ENCODE data around the gene ZBTB45.
"Not testable (repeated sequence)": the region's sequence is repeated elsewhere in the genome, so short reads cannot be mapped to it uniquely, and the experiment has no call there.

Gene ZBTB45

DNA sequence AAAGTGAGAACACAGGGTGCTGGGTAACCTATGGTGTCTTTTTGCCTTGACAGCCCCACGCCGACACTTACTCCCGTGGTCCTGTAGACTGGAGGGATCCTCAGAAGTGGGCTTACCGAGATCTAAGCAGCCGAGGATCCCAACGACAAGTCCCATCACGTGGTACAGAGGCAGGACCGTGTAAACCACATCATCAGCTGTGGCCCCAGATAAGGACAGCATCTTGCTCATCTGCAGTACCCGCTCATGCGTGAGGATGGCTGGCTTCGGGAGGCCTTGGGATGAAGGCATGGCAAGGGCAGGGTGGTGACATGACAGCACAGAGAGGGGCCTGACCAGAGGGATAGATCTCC, 9.9 kb downstream of the ZBTB45 start:
- peaks cover 19% of the 10 kb centered on the region for H3K4me1 Mint-ChIP-seq
- H3K9me3 Mint-ChIP-seq: peaks cover 4 to 12% of the 10 kb centered on the region in 2 donors
- H3K27ac Mint-ChIP-seq: no peak overlapping the region
- H3K27me3 Mint-ChIP-seq: no peaks in the 10 kb centered on the region
- DNase-seq (no peak), ATAC-seq (no peak)
- no peak overlapping the region for H3K4me3 Mint-ChIP-seq

DNA sequence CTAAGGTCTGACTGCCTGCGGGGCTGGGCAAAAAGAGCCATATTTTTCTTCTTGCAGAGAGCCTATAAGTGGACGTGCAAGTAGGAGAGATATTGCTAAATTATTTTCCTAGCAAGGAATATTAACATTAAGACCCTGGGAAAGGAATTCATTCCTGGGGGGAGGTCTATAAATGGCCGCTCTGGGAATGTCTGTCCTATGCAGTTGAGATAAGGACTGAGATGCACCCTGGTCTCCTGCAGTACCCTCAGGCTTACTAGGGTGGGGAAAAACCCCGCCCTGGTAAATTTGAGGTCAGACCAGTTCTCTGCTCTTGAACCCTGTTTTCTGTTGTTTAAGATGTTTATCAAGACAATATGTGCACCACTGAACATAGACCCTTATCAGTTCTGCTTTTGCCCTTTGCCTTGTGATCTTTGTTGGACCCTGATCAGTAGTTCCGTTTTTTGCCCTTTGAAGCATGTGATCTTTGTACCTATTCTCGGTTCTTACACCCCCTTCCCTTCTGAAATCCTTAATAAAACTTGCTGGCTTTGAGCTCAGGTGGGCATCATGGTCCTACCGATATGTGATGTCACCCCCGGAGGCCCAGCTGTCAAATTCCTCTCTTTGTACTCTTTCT, 11.9 kb downstream of the ZBTB45 start:
- not testable (repeated sequence) for DNase-seq, ATAC-seq, H3K4me1 Mint-ChIP-seq, H3K4me3 Mint-ChIP-seq, H3K27me3 Mint-ChIP-seq
- peaks cover 4 to 12% of the 10 kb centered on the region in 2 donors for H3K9me3 Mint-ChIP-seq
- peak overlapping the region in 1 of 2 donors; percentile 60 for H3K27ac Mint-ChIP-seq

DNA sequence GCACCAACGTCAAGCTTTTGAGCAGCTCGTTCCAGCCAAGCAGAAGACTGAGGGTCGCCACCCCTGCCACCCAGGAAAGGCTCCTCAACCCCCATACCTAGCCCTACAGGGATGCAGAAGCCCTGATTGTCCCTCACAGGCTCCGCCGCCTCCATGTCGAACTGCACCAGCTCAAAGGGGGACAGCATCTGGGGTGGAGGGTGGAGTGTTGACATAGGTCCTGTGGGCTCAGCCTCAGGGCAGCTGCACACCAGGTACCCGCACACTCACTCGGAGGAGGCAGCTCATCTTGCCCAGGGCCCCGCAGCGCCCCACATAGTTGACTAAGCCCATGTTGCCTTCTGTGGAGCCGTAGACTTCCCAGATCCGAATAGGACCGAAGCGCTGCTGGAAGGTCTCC, 19.4 kb downstream of the ZBTB45 start:
- Mint-ChIP-seq H3K27ac (no peak overlapping the region), H3K4me3 (no peak overlapping the region), H3K27me3 (no peaks in the 10 kb centered on the region), H3K9me3 (peaks cover 7 to 13% of the 10 kb centered on the region in 2 donors), H3K4me1 (peaks cover 34% of the 10 kb centered on the region)
- DNase-seq (no peak), ATAC-seq (no peak)

DNA sequence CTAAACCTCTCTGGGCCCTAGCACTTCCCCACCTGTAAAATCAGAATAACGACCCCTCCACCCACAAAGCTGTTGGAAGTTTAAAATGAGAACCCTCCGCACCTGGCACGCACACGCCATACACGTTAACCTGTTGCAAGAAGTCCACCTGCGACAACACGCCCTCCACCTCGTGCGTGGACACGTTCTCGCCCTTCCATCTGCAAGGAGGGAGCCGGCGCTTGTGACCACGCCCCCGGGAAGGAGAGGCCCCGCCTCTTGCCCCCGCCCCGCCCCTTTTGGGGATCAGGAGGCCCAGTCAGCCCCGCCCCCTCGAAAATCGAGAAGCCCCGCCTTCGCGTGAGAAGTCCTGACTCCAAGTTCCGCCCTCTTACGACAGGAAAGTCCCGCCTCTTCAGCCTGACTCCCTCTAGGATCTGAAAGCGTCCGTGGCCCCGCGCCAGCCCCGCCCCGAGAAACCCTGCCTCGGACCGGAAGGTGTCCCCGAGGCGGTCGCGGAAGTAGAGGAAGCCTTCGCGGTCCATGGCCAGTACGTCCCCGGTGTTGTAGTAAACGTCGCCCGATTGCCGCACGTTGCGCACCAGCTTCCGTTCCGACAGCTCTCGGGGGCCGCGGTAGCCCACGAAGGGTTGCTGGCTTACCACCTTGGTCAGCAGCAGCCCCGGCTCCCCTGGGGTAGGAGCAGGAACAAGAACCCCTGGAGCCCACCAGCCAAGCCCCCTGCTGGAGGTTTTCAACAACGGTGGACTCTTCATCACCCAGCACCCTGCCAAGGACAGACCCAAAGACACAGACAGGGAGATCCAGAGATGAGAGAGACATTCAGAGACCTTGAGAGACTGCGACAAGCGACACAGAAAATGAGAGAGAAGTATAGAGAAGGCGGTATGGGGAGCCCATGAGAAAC, 20.3 kb downstream of the ZBTB45 start:
- H3K27ac Mint-ChIP-seq: peak overlapping the region; percentile 89 to 92
- H3K27me3 Mint-ChIP-seq: no peaks in the 10 kb centered on the region
- H3K4me3 Mint-ChIP-seq: peak overlapping the region; percentile 93 to 99
- DNase-seq: peak; percentile 96 to 99
- peaks cover 34% of the 10 kb centered on the region for H3K4me1 Mint-ChIP-seq
- H3K9me3 Mint-ChIP-seq: peaks cover 7 to 13% of the 10 kb centered on the region in 2 donors
- ATAC-seq: peak; percentile 98

DNA sequence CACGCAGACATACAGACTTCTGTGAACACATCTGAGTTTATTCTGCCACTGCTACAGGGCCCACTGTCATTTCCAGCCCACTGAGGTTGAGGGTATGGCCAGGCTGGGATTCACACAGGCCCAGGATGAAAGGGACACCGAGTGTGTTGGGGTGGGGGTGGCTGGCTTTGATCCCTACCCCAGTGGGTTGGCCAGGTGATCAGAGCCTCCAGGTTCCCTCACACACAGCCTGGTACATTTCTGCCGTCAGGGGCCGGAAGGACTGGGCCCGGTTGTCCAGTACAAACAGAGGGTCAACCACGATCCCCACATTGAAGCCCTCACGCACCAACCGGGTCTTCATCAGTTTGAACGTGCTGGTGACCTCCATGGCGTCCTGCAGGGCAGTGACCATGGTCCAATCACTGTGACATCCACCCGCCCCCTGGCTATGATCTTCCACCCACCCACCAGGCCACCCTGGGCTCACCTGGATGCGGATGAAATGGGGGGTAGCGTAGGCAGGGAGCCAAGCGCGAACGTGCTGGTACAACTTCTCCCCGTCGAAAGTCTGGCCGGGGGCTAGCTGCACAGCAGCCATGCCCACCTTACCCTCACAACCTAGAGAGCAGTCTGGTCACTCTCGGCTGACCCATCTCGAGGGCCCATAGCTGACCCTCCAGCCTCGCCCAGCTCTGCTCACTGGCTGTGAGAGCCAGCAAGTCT, 21.1 kb downstream of the ZBTB45 start:
- Mint-ChIP-seq H3K4me1 (peaks cover 34% of the 10 kb centered on the region), H3K27ac (peak overlapping the region; percentile 89 to 92), H3K27me3 (no peaks in the 10 kb centered on the region)

DNA sequence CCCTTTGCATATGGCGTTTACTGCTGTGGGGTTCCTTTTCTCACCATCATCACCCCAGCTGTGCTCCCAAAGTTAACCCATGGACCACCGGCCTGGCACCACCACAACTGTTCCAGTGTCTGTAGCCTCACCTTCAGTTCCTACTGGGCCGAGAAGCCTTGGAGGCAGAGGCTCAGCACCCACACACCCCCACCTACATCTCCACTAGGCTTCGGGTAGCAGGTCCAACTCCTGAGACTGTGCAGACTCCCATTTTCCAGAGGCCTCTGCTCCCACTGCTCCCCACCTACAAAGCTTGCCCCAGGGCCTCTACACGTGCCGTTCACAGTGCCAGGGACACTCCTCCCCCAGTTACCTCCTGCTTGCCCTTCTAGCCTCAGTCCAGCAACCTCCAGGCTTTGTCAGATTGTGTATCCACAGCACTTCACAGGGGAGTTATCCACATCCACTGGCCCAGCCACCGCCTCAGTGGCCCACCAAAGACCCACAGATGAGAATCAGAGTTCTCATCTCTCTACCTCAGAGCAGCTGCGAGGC, 21.9 kb downstream of the ZBTB45 start:
- Mint-ChIP-seq H3K4me1 (peaks cover 34% of the 10 kb centered on the region), H3K4me3 (peak overlapping the region; percentile 93 to 99), H3K27ac (peak overlapping the region in 1 of 2 donors; percentile 8), H3K27me3 (no peaks in the 10 kb centered on the region), H3K9me3 (peaks cover 7 to 13% of the 10 kb centered on the region in 2 donors)
- ATAC-seq (no peak), DNase-seq (no peak)

More for the DNA sequence above, 21.1 kb downstream of the ZBTB45 start:
- no peak for DNase-seq
- ATAC-seq: no peak
- peak overlapping the region; percentile 93 to 99 for H3K4me3 Mint-ChIP-seq
- peaks cover 7 to 13% of the 10 kb centered on the region in 2 donors for H3K9me3 Mint-ChIP-seq

DNA sequence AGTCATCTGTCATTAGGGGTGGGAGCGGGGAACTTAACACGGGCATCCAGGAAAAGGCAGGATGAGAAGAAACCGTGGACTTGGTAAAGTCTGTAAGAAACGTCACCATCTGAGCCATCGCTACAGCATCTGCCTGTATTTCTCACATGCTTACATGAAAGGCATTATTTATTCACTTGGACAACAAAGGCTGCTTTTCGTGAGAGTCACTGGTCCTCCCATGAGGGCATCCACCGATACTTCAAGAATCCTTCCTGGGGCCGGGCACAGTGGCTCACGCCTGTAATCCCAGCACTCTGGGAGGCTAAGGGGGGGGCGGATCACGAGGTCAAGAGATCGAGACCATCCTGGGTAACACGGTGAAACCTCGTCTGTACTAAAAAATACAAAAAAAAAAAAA, 27.3 kb downstream of the ZBTB45 start:
- H3K27ac Mint-ChIP-seq: peak overlapping the region in 1 of 2 donors; percentile 48
- no peaks in the 10 kb centered on the region for H3K9me3 Mint-ChIP-seq
- DNase-seq: no peak
- ATAC-seq: no peak
- no peaks in the 10 kb centered on the region for H3K27me3 Mint-ChIP-seq
- no peak overlapping the region for H3K4me3 Mint-ChIP-seq
- peaks cover 25% of the 10 kb centered on the region for H3K4me1 Mint-ChIP-seq

DNA sequence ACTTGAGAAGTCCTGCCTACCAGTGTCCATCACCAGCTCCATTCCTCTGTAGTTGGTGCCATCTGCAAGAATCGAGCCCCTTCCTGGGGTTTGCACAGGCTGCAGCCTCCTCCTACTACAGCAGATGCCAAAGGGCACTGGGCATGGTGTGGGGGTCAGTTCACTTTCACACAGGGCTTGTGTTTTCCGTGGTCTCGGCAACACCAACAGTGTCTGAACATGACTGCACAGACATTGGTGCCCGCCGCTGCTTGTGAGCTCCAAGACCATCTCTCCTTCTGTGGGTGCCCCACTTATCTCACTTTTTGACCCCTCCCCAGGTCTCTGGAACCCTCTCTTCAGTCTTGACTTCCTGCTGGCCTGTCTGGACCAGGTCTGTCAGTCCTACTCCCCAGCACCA, 28.2 kb downstream of the ZBTB45 start:
- Mint-ChIP-seq H3K4me3 (no peak overlapping the region), H3K4me1 (peaks cover 17% of the 10 kb centered on the region), H3K27me3 (no peaks in the 10 kb centered on the region), H3K9me3 (no peaks in the 10 kb centered on the region), H3K27ac (no peak overlapping the region)
- ATAC-seq (no peak), DNase-seq (no peak)

DNA sequence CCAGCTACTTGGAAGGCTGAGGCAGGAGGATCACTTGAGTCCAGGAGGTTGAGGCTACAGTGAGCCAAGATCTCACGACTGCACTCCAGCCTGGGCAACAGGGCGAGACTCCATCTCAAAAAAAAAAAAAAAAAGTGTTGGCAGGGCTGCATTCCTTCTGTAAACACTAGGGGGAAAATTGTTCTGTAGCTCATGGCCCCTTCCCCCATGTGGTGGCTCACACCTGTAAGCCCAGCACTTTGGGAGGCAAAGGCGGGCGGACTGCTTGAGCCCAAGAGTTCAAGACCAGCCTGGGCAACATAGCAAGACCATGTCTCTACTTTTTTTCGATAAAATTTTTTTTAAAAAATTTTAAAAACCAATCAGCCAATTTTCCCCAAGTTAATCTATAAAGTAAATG, 35.3 kb downstream of the ZBTB45 start:
- not testable (repeated sequence) for H3K4me1 Mint-ChIP-seq, DNase-seq, H3K4me3 Mint-ChIP-seq, H3K9me3 Mint-ChIP-seq, H3K27me3 Mint-ChIP-seq, H3K27ac Mint-ChIP-seq, ATAC-seq

DNA sequence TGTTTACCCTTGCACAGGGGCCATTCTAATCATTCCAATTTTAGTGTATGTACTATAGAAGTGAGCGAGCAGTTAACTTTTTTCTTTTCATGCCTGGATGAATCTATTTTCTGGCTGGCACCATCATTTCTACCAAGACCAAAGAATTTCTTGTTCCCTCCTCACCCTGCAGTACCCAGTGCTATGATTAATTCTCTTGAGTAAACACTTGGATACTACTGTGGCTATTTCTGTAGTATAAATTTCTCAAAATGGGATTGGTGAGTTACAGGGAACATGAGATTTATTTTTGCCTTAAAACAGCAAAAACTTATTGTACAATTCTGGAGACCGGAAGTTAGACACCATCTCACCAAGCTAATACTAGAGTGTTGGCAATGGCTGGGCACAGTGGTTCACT, 35.8 kb downstream of the ZBTB45 start:
- no peak for DNase-seq
- Mint-ChIP-seq H3K4me3 (no peak overlapping the region), H3K27me3 (no peaks in the 10 kb centered on the region), H3K9me3 (no peaks in the 10 kb centered on the region), H3K4me1 (peaks cover 3% of the 10 kb centered on the region), H3K27ac (no peak overlapping the region)
- no peak for ATAC-seq

DNA sequence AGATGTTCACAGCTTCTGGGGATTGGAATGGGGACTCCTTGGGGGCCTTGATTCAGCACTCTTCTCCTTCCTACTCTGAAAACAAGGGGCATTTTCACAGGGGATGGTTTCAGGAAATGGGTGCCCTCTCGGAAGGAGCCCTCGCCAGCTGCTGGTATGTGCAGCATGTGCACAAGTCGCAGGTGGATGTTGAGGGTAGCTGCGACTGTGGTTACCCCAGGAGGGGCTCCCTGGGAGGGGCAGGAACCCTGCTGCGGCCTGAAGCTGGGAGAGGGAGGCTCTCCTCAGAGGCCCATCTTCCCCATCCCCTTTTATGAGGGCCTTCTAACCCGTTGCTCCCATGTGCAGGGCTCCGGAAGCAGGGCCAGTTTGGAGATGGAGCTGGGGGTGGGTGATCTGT, 37.2 kb downstream of the ZBTB45 start:
- no peak for ATAC-seq
- Mint-ChIP-seq H3K4me3 (no peak overlapping the region), H3K9me3 (no peaks in the 10 kb centered on the region), H3K27me3 (no peaks in the 10 kb centered on the region), H3K4me1 (peaks cover 9% of the 10 kb centered on the region), H3K27ac (peak overlapping the region in 1 of 2 donors; percentile 42)
- DNase-seq: no peak

DNA sequence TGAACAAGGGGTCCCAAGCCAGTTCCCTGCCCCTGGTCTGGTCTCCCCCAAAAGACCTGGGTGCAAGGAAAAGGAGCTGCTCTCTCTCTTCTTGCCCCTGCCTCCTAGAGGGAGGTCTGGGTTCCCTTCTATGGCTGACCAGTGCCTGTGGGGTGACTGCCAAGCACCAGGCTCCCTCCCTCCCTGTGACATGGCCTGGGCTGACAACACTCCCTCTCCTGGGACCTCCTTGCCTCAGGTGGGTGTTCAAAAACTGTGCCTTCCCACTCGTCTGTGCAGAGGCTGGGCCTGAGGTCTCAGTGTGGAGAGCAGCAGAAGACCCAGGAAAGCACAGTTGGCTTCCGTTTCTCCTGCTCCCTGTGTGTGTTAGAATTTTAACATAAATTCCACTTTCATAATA, 38.8 kb downstream of the ZBTB45 start:
- H3K27ac Mint-ChIP-seq: peak overlapping the region in 1 of 2 donors; percentile 80
- no peaks in the 10 kb centered on the region for H3K9me3 Mint-ChIP-seq

DNA sequence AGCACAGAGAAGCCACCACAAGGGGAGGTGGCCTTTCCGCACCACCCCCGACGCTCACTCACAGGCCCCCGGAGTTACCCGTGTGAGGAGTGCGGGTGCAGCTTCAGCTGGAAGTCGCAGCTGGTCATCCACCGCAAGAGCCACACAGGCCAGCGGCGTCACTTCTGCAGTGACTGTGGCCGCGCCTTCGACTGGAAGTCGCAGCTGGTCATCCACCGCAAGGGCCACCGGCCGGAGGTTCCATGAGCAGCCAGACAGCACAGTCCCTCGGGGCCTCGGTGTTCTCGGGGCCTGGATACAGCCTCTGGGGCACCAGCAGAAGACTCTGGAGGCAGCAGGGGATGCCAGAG, 39.2 kb downstream of the ZBTB45 start:
- Mint-ChIP-seq H3K9me3 (no peaks in the 10 kb centered on the region), H3K27ac (no peak overlapping the region), H3K27me3 (no peaks in the 10 kb centered on the region), H3K4me1 (peaks cover 24% of the 10 kb centered on the region), H3K4me3 (no peak overlapping the region)
- DNase-seq (no peak), ATAC-seq (no peak)

More for the DNA sequence above, 38.8 kb downstream of the ZBTB45 start:
- H3K4me3 Mint-ChIP-seq: no peak overlapping the region
- no peaks in the 10 kb centered on the region for H3K27me3 Mint-ChIP-seq
- H3K4me1 Mint-ChIP-seq: peaks cover 21% of the 10 kb centered on the region
- ATAC-seq (no peak), DNase-seq (no peak)

DNA sequence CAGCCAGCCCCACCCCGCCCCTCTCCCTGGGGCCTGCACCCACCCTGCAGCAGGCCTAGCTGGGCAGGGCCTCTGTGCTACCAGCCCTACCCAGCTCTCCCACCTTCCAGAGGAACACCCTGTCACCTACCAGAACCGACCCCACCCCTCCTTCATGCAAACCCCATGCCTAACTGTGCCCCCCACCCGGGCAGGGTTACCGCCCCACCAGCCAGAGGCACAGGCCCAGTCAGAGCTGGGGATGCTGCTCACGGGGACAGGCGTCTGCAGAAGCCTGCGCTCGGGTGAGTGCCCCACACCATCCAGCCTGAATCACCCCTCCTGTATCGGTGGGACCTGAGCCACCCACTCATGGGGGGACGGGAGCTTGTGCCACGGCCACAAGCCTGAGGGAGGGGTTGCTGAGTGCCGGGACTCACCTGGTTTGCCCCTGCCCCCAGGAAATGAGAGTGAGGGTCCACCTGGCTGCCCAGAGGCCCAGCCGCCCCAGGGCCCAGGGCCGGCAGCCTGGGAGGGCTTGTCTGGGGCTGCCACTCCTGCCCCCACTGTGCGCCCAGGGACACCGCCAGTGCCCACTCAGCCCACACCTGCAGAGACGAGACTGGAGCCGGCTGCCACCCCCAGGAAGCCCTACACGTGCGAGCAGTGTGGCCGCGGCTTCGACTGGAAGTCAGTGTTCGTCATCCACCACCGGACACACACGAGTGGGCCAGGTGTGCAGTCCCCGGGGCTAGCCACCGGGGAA, 39.7 kb downstream of the ZBTB45 start:
- H3K4me1 Mint-ChIP-seq: peaks cover 29% of the 10 kb centered on the region
- H3K9me3 Mint-ChIP-seq: no peaks in the 10 kb centered on the region
- H3K27me3 Mint-ChIP-seq: no peaks in the 10 kb centered on the region
- DNase-seq: no peak
- H3K27ac Mint-ChIP-seq: no peak overlapping the region
- no peak overlapping the region for H3K4me3 Mint-ChIP-seq
- ATAC-seq: no peak

DNA sequence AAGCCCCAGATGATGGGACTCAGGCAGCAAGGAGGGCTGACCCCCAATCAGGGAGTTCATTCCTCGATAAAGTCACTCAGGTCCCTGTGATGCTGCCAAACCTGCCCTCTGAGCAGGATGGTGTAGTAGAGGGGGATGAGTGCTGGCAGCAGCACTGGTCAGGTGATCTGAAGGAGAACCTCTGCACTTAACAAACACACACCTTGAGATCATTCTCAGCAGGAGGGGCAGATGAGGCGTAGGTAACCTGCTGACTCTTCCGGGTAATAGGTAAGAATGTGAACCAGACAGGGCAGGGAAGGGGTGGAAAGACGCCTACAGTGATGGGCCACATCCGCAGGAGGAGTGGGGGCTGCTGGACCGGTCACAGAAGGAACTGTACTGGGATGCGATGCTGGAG, 40.3 kb downstream of the ZBTB45 start:
- Mint-ChIP-seq H3K27me3 (no peaks in the 10 kb centered on the region), H3K27ac (peak overlapping the region in 1 of 2 donors; percentile 90), H3K9me3 (no peaks in the 10 kb centered on the region), H3K4me3 (no peak overlapping the region), H3K4me1 (peaks cover 35% of the 10 kb centered on the region)
- DNase-seq (no peak), ATAC-seq (no peak)
